Tibial nerve (tissue), 4 donors: ENCODE data around the gene ACOT6. TPM values are rescaled to one million over a fixed set of nuclear protein-coding genes. Genes with fewer than 3 reads are reported as not detected.

ENCODE experiments used
- DNase-seq, 2 donors: peaks; one replicate each; pipeline ENCODE4 v3.0.0-alpha.2; 2019; ENCODE audit warnings: low spot score in 2 of 2
- H3K27ac ChIP-seq, 4 donors: fragments of 200-600 bp; sonication (generic) in 3 of 4; one replicate each; pipeline ENCODE4 v1.5.1; 2017 to 2019; ENCODE audit warnings: mild to moderate bottlenecking in 1 of 4
- H3K27me3 ChIP-seq, 2 donors: fragments of 200-600 bp; sonication (generic) in 1 of 2; one replicate each; pipeline versions ENCODE4 v1.5.1 to v1.6.0; 2017 to 2019
- H3K36me3 ChIP-seq, 3 donors: fragments of 200-600 bp; sonication (generic); one replicate each; pipeline ENCODE4 v1.5.1; 2018 to 2019
- H3K4me1 ChIP-seq, 4 donors: fragments of 200-600 bp; sonication (generic) in 3 of 4; one replicate each; pipeline ENCODE4 v1.5.1; 2017 to 2019
- H3K4me3 ChIP-seq, 4 donors: fragments of 200-600 bp; sonication (generic) in 3 of 4; one replicate each; pipeline ENCODE4 v1.5.1; 2017 to 2019; ENCODE audit warnings: mild to moderate bottlenecking in 1 of 4, moderate library complexity in 1 of 4
- H3K9me3 ChIP-seq, 4 donors: fragments of 200-600 bp; sonication (generic) in 3 of 4; one replicate each; pipeline ENCODE4 v1.5.1; 2017 to 2019
- CTCF ChIP-seq, 5 experiments: fragments of 200-600 bp in 3 of 5; fragments of 450-650 bp in 2 of 5; sonication (generic) in 3 of 5; IDR thresholded peaks; one replicate each; pipeline ENCODE4 v1.5.1; 2016 to 2019; ENCODE audit warnings: antibody characterized with exemption in 5 of 5, mild to moderate bottlenecking in 3 of 5, moderate library complexity in 2 of 5
- EP300 ChIP-seq, 2 donors: sonication (generic); formaldehyde crosslinking; IDR thresholded peaks; one replicate each; pipeline ENCODE4 v1.6.1; 2017; ENCODE audit warnings: antibody characterized with exemption in 2 of 2, mild to moderate bottlenecking in 1 of 2
- POLR2A ChIP-seq, 2 donors: fragments of 450-650 bp; IDR thresholded peaks; one replicate each; pipeline ENCODE4 v1.6.1; 2017; ENCODE audit warnings: antibody characterized with exemption in 2 of 2, mild to moderate bottlenecking in 2 of 2, moderate library complexity in 2 of 2
- WGBS, 2 donors: methylation state at CpG; one replicate each; pipeline ENCODE4 v1.1.5; 2018; 5-methylcytosine and 5-hydroxymethylcytosine counted together
- total RNA-seq, 4 donors: library from RNA; depleted of rRNA; stranded (reverse); fragments of >200 nt; gene quantifications; one replicate each; pipeline ENCODE4 v1.1.0, GENCODE V29; 2016

Gene ACOT6
- total RNA-seq, 4 donors from 2014 or later, result 0.39 TPM; not detected in 3

DNA sequence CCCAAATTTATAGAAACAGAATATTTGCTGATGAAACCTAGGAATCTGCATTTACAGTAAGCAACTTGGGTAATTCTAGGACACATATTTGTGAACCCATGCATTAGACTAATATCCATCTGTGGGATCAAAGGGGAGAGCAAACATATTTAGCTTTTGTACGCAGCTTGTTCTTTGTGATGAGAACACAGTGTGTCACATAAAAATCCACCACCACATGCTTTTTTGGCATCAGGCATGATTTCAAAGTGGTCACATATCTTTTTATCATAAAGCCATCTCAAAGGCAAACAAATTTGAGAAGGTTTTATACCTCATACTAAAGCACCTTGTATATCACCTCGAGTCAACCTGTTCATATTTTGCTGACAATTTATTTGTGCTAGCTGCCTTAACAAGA, 48.2 kb downstream of the ACOT6 start:
- H3K27me3 ChIP-seq, result no peaks in the 10 kb centered on the region
- TF ChIP-seq CTCF (IDR thresholded peaks at IDR 0.05) (no peak), POLR2A (IDR thresholded peaks at IDR 0.05) (no peak), EP300 (IDR thresholded peaks at IDR 0.05) (no peak)
- WGBS, 2 donors, result 91 to 93% methylated on average over 2 of the region's 2 CpGs
- peaks cover 0 to 33% (median 0%) of the 10 kb centered on the region in 3 donors for H3K36me3 ChIP-seq
- DNase-seq, result no peak
- H3K4me3 ChIP-seq, result no peak overlapping the region
- no peak overlapping the region for H3K27ac ChIP-seq
- H3K9me3 ChIP-seq, result no peaks in the 10 kb centered on the region
- H3K4me1 ChIP-seq, result peaks cover 0 to 3% (median 0%) of the 10 kb centered on the region in 4 donors

DNA sequence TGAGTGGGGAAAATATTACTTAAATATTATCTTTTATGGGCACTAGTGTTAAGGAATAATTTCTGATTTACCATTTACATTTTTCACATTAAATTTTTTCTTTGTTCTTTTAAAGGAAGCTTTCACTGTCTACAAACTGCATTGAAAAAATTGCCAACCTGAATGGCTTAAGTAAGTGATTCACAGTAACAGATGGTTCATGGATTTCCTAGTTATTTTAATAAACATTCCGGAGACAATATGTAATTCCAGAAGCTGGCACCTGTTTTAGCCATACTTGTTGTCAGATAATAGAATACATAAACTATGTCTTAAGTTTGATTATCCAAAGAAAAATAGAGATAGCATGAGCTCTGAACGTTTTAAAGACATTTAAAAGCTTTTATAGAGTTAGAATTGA, 49.6 kb downstream of the ACOT6 start:
- H3K4me1 ChIP-seq, result peaks cover 0 to 3% (median 0%) of the 10 kb centered on the region in 4 donors
- H3K9me3 ChIP-seq, result no peaks in the 10 kb centered on the region
- no peaks in the 10 kb centered on the region for H3K27me3 ChIP-seq
- no peak overlapping the region for H3K4me3 ChIP-seq
- WGBS, 2 donors, result 68 to 83% methylated on average over 2 of the region's 2 CpGs
- DNase-seq, result no peak
- H3K36me3 ChIP-seq, result peaks cover 0 to 35% (median 0%) of the 10 kb centered on the region in 3 donors
- H3K27ac ChIP-seq, result no peak overlapping the region
- TF ChIP-seq EP300 (IDR thresholded peaks at IDR 0.05), result no peak
- no peak for TF ChIP-seq CTCF (IDR thresholded peaks at IDR 0.05)
- TF ChIP-seq POLR2A (IDR thresholded peaks at IDR 0.05), result no peak

DNA sequence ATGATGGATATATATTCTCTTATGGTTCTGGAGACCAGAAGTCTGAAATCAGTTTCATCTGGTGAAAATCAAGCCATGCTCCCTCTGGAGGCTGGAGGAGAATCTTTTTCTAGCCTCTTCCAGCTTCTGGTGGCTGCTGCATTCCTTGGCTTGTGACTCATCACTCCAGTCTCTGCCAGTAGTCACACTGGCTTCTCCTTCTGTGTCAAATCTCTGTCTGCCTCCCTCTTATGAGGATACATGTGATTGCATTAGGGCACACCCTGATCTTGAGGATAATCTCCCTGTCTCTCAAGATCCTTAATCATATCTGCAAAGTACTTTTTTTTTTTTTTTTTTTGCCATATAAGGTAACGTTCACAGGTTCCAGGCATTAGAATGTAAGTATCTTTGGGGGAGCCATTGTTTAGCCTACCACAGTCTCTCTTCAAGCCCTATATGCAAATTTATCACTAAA, 50.2 kb downstream of the ACOT6 start:
- H3K27me3 ChIP-seq, result no peaks in the 10 kb centered on the region
- peaks cover 0 to 35% (median 0%) of the 10 kb centered on the region in 3 donors for H3K36me3 ChIP-seq
- H3K4me3 ChIP-seq, result no peak overlapping the region
- peaks cover 0 to 3% (median 0%) of the 10 kb centered on the region in 4 donors for H3K4me1 ChIP-seq
- DNase-seq, result no peak
- no peak for TF ChIP-seq CTCF (IDR thresholded peaks at IDR 0.05)
- TF ChIP-seq EP300 (IDR thresholded peaks at IDR 0.05), result no peak
- TF ChIP-seq POLR2A (IDR thresholded peaks at IDR 0.05), result no peak
- H3K27ac ChIP-seq, result no peak overlapping the region
- 77 to 80% methylated on average over 1 of the region's 1 CpG for WGBS, 2 donors
- H3K9me3 ChIP-seq, result no peaks in the 10 kb centered on the region

DNA sequence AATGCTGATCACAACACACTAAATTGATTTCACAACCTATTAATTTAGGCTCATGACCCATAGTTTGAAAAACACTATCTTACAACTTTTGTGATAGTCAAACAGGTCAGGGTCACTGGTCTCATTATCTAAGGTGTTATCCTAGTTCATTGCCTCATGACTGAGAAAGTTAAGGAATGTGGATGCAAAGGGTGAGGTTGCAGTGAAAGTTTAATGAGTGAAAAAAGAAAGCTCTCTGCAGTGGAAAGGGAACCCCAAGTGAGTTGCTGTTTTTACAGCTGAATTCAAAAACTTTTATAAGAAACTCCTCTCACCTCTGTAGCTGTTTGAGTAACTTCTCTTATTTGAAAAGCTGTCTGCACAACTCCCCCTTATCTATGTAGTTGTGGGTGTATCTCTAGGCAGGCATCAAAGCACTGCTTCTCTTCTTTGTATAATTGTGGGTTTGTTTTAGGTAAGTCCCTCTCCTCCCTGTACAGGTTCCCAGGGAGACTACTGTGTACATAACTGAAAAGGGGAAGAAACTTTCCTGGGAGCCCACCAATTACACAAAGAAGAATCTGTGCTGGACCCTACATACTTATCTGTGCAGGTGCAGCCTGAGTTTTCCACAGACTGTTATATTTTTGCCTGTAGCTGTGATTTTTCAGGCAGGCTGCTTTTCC, 51.4 kb downstream of the ACOT6 start:
- no peak for DNase-seq

More for the DNA sequence above, 51.4 kb downstream of the ACOT6 start:
- H3K27me3 ChIP-seq, result no peaks in the 10 kb centered on the region
- no peak overlapping the region for H3K4me3 ChIP-seq
- TF ChIP-seq EP300 (IDR thresholded peaks at IDR 0.05) (no peak), CTCF (IDR thresholded peaks at IDR 0.05) (no peak), POLR2A (IDR thresholded peaks at IDR 0.05) (no peak)
- H3K9me3 ChIP-seq, result no peaks in the 10 kb centered on the region
- peaks cover 0 to 1% (median 0%) of the 10 kb centered on the region in 4 donors for H3K4me1 ChIP-seq
- no peak overlapping the region for H3K27ac ChIP-seq
- peaks cover 0 to 34% (median 0%) of the 10 kb centered on the region in 3 donors for H3K36me3 ChIP-seq
